A549 treated with GW870086 at 1 μM for 4 hours (cell line): ENCODE results near the gene ATL2. TPM values are rescaled to one million over a fixed set of nuclear protein-coding genes. Genes with fewer than 3 reads are reported as not detected.

Experiments used
- total RNA-seq: library from RNA; stranded (reverse); fragments of 200-300 nt; extraction: Qiagen RNA extraction; gene quantifications from 5 replicates; pipeline ENCODE4 v1.2.3, GENCODE V29; 2022; ENCODE audit warnings: low read depth

The ATL2 gene
- total RNA-seq, result 43.9 to 68.7 TPM (median 58.6 TPM) in 5 replicates

DNA sequence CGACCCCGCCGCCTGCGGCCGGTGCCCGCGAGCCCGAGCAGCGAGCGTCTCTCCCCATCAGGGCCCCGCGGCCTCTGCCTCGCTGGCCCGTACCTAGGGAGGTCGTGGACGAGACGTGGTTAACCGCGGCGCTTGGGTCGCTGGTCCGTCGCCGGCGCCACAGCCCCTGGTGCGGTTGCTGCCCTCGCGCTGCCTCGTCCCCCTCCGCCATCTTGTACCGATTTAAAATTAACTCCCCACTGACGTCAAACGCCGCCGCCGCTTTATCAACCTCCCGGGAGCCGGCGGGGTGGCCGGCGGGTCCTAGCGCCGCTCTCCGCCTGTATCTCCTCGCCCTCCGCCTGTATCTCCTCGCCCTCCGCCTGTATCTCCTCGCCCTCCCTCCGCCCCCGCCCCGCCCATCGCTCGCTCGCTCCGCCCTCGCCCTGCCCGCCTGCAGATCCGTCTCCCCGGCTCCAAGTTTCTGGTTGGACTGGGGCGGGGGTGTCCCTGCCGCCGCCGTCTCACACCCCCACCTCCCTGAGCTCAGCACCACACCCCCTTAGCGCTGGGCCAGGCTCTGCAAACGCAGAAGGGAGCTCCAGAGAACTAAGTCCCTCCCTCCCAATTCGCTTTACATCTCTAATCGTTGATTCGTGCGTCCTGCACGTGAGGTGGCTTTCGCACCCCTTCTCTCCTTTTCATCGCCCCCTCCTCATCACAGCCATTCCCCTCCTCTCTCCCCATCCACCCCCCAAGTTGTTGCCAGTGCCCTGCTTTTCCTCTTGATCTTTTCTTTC lies at the start of gene ATL2:
Gene ATL2, minus strand, starts transcription at position 224 of the 779 bp plus-strand sequence. Its CDS starts 13 bp downstream, at position 211.

Other genes with a start within 250 kb of the ATL2 start
- 20.0 to 27.3 TPM (median 26.4 TPM) in 5 replicates for gene HNRNPLL, start 225.7 kb upstream of the ATL2 start, total RNA-seq